ENCODE results near the gene ESRRA.
A peak's percentile ranks its signal among the peaks of the same experiment; 100 is the strongest.

The ESRRA gene

DNA sequence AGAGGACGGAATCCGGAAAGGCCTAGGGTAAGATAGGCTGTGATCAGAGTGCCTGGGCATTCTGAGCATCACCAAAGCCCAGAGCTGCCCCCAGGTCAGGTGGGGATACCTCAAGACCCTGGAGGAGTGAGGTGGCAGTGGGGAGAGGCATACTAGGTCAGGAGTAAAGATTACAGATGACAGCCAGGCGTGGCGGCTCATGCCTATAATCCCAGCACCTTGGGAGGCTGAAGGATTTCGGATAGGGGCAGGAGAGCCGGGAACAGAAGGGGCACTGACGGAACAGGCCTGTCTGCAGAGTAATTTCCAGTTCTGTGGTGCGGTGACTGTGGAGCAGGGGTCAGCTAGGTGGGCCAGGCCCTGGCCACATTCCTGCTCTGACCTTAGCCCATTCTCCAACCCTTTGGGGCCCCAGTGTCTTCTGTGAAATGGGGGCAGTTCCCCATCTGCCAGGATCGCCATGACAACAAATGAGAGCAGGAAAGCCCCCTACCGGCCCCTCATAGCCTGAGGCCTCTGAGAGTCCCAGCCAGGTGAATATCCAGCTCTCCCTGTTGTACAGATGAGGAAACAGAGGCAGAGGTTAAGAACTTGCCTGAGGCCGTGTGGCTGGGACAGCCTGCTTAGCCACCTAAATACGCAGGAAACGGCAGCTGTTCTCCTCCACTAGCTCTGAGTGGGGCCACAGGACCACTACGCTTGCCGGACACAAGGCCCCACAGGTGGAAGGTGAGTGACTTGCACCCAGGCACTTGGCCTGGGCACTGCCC, 30.1 kb upstream of the ESRRA start:
- DNase-seq: no peak

DNA sequence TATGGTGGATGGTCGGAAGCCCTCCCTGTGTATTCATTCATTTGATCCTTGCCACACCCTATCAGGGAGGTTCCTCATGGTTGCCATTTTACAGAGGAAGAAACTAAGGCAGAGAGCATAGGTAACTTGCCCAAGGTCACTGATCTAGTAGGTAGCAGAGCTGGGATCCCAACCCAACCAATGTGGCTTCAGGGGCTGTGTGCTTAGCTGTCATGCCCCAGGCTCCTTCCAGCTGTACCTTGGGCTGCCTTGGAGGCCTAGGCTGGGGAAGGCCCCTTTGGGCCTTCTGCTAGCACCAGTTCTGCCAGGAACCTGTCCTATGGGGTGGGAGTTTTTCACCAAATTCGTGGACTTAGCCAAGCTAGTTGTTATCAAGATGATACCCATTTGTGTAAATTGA, 29.5 kb upstream of the ESRRA start:
- no peak for DNase-seq

DNA sequence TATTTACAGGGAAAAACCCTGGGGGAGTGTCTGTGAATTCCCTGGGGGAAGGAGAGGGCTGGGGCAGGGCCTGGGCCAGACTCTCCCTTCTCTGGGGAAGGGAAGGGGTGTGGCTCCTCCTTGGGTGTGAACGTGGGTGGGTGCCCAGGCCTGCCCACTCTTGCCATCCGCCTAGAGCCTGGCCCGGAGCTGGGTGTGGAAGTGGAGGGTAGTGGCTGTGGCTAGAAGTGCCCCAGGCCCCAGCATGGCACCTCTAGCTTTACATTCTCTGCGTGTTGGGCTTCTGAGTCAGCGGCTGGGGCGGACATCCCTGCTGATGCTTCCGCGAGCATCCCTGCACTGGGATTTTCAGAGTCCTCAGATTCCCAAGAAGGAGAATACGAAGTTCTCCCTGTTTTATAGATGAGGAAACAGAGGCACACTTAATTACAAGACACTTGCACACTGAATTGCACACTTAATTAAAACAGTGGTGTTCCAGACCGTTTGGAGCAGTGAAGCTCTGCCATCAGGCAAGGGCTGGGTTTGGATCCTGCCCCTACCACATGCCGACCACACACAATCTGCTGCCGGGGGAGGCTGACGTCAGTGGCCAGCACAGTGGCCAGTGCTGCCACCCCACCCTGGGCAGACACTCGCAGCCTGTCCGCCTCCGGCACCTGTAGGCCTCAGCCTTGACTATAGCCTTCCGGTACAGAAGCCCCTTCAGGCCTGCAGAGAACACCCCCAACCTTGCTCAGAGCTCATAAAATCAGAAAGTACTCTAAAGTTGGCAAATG, 28.5 kb upstream of the ESRRA start:
- DNase-seq: no peak

DNA sequence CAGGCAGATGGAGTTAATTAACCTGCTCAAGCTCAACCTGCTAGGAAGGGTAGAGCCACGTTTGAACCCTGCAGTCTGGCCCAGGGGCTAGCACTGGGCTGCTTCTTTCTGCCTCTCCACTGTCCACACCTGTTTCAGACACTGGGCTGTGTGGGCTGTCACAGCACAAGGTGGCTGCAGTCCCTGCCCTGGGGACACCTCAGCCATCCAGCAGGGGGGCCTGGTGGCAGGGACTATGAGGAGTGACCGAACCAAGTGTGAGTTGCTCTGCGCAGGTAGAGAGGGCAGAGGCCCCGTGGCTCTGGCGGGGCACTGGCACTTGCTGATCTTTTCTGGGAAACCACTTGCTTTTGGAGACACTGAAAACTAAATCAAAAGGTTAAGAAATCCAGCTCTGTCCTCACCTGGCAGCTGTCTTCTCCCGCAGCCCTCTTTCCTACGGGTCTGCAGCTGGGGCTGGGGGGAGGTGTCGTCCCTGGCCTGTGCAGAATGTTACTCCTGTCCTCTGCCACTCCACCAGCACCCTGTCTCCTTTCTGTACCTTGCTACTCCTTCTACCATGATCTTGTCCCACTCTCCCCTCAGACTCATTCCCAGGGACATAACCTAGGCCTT, 26.6 kb upstream of the ESRRA start:
- DNase-seq: no peak

DNA sequence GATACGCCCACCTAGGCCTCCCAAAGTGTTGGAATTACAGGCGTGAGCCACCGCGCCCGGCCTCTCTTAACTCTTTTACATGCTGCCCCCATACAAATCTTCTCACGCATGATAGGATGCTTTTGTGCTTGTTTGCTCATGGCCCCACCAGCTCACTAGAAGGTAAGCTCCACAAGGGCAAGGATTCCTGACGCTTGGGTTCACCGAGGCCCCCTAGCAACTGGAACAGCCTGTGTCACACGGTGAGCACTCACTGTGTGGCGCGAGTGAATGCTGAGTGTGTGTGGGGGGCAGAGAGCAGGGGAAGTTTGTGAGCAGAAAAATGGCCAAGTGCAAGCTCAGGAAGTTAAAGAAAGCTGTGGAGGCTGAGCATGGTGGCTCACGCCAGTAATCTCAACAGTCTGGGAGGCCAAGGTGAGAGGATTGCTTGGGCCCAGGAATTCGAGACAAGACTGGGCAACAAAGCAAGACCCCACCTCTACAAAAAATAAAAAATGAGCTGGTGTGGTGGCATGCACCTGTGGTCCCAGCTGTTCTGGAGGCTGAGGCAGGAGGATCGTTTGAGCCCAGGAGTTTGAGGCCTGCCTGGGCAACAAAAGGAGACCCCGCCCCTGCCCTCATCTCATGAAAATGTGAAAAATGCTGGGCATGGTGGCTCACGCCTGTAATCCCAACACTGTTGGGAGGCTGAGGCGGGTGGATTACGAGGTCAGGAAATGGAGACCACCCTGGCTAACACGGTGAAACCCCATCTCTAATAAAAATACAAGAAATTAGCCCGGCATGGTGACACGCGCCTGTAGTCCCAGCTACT, 23.2 kb upstream of the ESRRA start:
- DNase-seq: no peak

DNA sequence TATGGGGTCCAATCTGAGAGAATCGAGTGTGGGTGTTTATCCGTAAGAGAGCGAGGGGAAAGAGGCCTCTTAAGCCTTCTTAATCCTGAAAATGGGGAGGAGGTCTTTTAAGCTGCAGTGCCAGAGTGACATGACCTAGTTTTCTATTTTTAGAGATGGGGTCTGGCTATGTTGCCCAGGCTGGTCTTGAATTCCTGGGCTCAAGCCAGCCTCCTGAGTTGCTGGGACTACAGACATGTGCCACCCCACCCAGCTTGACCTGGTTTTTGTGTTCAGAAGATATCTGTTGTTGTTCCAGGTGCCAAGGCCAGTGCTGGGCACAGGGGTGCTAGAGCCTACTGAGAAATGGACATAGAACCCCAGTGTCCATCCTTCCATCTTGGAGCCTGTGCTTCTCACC, 22.2 kb upstream of the ESRRA start:
- no peak for DNase-seq

DNA sequence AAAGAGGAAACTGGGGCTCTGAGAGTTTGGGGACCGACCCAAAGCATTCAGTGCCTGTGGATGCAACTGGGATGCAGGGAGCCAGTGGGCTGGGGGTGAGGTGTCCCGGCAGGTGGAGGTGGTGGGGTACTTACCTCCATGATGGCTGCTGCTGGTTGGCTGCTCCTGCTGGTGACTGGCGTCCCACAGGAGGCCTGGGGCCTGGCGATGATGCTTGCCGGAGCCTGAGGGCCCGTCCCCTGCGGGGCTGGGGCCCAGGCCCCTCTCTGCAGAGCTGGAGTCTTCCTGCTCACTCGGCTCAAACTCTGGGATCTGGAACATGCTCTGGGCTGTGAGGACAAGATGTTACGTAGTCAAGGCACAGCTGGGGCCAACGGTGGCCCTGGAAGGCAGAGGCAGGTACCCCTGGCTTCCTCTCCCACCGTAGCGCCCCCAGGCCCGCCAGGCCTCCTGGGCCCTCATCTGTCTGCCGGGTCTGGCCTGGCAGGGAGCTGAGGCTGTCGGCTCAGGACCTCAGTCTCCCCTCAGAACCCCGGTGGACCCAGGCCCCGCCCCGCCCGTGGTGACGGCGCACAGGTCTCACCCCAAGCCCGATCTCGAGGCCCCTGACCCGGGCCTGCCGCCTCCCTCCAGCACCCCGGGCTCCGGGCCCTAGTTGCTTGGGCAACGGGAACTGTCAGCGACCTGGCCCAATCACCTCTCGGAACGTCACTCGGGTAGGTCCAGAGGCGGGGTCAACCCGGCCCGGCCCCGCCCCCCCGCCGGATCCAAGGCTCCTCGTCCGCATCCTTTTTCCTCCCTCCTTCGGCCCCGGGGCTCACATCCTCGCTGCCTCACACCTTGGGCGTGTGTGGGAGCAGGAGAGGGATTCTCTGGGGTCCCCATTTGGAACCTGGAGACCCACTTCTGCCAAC, 21.0 kb upstream of the ESRRA start, which contains the start of gene BAD:
BAD (minus strand) TSS at position 618 of the 914 bp plus-strand sequence; CDS start at position 321, 297 bp downstream.
- DNase-seq: peak; percentile 89 to 97

DNA sequence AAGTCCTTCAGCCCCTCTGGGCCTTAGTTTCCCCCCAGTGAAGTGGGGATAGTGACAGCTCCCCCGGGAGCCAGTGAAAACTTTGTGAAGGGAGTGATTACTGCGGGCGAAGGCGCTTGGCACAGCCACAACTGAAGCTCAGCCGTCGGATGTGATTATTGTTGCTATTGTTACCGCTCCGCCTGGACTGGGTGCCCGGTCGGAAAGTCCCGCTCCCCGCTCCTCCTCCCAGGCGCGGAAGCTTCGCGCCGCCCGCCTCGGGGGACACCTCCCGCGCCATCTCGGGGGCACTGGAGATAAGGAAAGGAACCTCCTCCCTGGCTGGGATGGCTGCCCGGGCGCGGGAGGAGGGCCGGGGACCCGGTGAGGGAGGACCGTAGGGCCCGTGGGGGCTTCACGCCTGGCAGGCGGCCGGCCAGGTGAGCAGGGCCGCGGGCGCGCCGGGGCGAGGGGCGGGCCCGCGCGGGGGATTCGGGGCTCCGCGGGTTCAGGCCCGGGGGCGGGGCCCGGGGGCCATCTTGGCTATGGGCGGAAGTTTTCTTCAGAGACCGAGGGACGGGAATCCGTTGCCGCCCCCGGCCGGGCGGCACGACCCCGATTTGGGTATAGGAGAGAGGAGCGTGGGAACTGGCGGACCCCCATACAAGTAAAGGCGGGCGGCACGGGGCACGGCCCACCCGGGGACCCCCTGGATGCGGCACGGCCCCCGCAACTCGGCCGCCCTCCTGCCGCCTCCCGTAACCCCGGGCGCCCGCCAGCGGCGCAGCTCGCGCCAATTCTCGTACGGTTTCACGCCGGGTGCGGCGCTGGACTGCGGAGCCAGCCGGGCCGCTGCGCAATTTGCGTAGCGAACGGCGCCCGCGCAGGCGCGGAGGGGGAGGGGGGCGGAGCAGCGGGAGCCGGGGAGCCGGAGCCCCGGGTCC, 20.1 kb upstream of the ESRRA start, which contains the start of gene GPR137:
GPR137 (plus strand) TSS at position 887 of the 923 bp plus-strand sequence. CDS start 677 bp downstream, outside the sequence.
- DNase-seq: peak; percentile 85 to 89

DNA sequence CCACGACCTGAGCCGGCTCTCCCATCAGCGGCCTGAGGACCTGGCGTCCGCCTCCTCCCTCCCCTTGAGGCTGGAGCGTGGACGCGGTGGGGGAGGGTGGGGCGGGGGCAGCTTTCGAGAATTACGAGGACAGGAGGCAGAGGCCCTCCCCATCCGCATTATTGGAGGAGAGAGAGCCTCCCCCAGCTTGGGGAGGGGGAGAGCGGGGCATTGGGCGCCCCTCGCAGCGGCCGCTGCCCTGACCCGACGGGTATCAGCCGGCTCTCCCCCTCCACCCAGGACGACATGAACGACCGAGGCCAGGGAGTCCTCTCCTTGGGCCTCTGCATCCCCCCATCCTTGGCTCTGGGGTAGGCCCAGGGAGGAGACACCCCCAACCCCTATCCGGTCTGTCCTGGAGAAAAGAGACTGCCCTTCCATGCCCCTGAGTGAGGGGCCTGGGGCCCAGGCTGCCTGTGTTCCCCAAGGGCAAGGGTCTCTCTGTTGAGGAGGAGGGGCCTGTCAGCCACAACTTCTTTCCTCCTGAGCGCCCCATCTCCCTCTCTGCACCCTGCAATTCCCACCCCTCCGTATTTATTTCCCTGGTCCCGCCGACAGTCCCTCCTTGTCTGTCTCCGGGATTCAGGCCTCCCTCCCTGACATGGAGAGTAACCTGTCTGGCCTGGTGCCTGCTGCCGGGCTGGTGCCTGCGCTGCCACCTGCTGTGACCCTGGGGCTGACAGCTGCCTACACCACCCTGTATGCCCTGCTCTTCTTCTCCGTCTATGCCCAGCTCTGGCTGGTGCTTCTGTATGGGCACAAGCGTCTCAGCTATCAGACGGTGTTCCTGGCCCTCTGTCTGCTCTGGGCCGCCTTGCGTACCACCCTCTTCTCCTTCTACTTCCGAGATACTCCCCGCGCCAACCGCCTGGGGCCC, 19.2 kb upstream of the ESRRA start:
- DNase-seq: peak in 1 of 2 experiments; percentile 31

DNA sequence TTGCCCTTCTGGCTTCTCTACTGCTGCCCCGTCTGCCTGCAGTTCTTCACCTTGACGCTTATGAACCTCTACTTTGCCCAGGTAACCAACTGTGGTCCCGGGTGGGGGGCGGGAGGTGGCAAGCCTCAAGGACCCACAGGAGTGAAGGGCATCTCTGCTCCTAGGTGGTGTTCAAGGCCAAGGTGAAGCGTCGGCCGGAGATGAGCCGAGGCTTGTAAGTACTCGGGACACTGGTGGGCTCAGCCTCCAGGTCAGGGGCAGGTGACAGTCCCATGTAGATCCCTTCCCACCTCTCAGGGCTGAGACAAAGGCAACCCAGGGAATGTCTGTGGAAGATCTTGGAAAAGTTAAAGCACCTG, 18.5 kb upstream of the ESRRA start:
- no peak for DNase-seq

DNA sequence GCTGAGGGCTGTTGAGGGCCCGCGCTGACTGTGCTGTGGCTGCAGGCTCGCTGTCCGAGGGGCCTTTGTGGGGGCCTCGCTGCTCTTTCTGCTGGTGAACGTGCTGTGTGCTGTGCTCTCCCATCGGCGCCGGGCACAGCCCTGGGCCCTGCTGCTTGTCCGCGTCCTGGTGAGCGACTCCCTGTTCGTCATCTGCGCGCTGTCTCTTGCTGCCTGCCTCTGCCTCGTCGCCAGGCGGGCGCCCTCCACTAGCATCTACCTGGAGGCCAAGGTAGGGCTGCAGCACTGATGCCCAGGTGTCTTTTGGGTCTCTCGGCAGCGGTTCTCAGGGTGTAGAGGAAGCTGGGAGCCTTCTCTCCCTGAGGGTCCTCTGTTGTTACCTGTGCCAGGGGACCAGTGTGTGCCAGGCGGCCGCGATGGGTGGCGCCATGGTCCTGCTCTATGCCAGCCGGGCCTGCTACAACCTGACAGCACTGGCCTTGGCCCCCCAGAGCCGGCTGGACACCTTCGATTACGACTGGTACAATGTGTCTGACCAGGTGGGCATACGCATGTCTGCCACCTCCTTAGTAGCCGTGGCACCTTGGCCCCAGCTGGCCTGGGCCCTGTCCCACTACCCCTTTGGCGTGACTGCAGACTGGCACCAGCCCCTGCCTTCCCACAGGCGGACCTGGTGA, 17.5 kb upstream of the ESRRA start:
- no peak for DNase-seq

DNA sequence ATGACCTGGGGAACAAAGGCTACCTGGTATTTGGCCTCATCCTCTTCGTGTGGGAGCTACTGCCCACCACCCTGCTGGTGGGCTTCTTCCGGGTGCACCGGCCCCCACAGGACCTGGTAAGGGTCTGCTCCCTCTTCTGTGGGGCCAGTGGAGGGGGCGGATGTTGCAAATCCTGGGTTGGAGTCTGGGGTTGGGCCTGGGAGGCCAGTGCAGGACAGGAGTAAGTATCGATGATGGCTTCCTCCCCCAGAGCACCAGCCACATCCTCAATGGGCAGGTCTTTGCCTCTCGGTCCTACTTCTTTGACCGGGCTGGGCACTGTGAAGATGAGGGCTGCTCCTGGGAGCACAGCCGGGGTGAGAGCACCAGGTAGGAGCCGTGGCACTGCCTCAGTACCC, 17.0 kb upstream of the ESRRA start:
- no peak for DNase-seq

DNA sequence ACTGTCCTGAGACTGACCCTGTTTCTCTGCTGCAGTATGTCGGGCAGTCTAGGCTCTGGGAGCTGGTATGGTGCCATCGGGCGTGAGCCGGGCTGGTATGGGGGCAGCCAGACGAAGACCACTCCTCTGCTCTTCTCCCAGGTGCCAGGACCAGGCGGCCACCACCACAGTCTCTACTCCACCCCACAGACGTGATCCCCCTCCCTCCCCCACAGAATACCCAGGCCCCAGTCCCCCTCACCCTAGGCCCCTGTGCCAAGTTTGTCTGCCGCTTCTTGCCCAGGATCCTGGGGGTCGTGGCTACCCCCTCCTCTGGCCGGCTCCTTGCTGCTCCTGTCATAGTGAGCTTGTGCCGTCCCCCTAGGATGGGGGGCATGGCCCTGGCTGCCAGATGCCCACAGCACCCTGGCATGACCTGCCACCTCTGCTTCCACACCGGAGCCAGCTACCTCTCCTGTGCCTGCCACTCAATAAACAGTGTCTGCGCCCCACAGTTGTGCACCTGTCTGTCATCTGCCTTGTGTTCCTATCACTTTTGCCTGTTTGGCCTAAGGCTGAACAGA, 16.2 kb upstream of the ESRRA start:
- DNase-seq: no peak

DNA sequence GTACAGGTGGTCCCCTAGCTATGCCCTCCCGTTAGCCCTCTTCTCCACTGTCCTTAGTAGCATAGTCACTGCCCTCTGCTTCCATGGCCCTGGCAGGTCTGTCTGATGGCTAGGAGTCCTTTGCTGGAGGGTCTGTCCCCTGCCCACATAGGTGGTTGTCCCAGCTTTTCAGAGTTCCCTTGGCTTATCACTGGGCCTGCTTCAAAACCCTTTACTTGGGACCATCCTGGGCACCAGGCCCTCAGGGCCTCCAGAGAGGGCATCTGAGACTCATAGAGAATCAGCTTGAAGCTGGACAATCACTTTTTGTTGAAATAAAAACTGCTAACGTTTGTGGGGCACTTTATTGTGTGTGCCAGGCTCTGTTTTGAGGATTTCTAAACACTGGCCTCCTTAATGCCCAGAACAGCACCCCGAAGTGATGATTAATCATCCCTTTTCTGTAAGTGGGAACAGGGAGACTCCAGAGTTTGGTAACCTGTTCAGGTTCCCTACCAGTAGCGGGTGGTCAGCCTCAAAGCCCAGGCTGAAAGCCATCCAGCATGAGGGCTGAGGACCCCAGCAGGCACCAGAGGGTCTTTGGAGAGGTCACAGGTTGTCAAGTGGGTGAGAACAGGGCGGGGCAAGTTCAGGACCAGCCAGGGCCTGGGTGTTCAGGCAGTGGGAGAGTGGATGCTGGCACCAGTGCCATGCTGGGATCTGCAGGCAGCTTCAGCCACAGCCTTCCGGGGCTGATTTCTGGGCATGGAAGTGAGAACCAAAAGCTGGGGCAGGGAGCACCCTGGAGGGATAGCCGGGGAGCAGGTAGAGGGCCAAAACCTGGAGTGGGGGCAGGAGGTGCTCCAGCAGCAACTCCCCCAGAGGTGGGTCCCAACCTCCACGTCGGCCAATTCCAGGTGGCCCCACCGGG, 14.7 kb upstream of the ESRRA start:
- DNase-seq: no peak

DNA sequence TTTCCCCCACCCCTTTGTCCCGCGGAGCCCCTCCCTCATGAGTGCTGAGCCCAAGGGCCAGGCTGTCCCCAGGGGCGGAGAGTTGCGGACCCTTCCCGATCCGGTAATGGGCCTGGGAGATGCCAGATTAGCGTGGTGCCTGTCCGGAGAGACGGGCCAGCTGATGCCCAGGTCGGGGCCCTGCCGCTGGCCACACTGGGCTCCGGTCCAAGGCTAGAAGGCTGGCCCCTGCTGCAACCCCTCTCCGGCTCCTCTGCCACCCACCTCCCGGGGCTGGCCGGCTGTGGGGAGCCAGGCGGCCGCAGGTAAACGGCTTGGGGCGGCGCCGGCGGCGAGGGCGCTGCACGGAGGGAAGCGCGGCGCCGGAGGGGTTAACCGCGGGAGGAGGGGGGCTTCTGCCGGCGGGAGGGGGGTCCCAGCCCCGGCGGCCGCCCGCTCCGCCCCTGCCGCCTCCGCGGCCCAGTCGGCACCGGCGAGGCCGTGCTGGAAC, 14.0 kb upstream of the ESRRA start, which contains the start of gene KCNK4:
KCNK4 (plus strand) TSS at position 41 of the 490 bp plus-strand sequence. CDS start 1,717 bp downstream, outside the sequence.
- no peak for DNase-seq

DNA sequence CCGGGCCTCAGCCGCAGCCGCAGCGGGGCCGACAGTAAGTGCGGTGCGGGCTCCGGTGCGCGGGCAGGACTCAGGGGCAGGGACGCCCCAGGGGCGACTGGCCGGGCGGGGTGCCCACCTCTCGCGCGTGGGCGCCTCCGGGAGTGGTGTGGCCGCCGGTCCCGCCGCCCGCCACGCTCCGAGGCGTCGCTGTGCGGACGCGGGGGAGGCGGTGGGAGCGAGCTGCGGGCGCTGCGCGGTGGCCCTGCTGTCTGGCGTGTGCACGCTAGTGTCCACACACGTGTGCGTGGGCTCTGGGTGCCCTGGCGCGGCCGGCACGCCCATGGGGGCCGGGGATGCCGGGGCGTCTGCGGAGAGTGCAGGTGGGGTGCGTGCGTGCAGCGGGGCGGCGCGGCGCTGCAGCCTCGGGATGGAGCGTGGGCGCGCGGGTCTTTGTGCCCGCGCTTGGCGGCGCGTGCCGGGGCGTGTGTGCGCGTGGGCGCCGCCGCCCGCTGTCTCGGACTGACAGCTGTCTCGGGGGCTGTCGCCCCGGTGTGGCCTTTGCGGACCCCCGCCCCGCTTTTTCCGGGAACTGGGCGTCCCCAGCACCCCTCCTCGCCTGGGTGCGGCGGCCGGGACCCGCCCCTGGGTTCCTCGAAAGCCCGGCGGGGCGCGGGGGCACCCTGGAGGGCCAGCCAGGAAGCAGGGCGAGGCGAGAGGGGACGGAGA, 13.4 kb upstream of the ESRRA start:
- DNase-seq: no peak
